ENCODE measurements around the gene RGS12.
A peak's percentile ranks its signal among the peaks of the same experiment; 100 is the strongest.

RGS12 gene

GRCh38 chr4:3304831-3305609 is 12.2 kb downstream of the RGS12 start:
- Histone ChIP-seq H3K4me3 (ENCODE audit: low read depth in 1 of 2, low read length in 2 of 2) (peak overlapping the region in 1 of 2 donors; percentile 37), H3K4me1 (ENCODE audit: insufficient read depth, low read length) (peaks cover 7% of the 10 kb centered on the region), H3K27ac (ENCODE audit: low read depth, low read length) (peak overlapping the region; percentile 66), H3K9me3 (ENCODE audit: low read length) (no peaks in the 10 kb centered on the region), H3K27me3 (ENCODE audit: control insufficient read depth in 1 of 2, insufficient read depth in 2 of 2, low read length in 2 of 2) (no peaks in the 10 kb centered on the region), H3K36me3 (ENCODE audit: insufficient read depth, low read length) (no peaks in the 10 kb centered on the region), H3K9ac (ENCODE audit: low read length) (no peak overlapping the region)

- peaks cover 7% of the 10 kb centered on the region for H3K4me1 ChIP-seq (ENCODE audit: insufficient read depth, low read length)
- no peaks in the 10 kb centered on the region for H3K9me3 ChIP-seq (ENCODE audit: low read length)
- H3K27me3 ChIP-seq (ENCODE audit: control insufficient read depth in 1 of 2, insufficient read depth in 2 of 2, low read length in 2 of 2): no peaks in the 10 kb centered on the region
- H3K36me3 ChIP-seq (ENCODE audit: insufficient read depth, low read length): no peaks in the 10 kb centered on the region
- H3K27ac ChIP-seq (ENCODE audit: low read depth, low read length): no peak overlapping the region
- H3K4me3 ChIP-seq (ENCODE audit: low read depth in 1 of 2, low read length in 2 of 2): no peak overlapping the region
- H3K9ac ChIP-seq (ENCODE audit: low read length): no peak overlapping the region
Observed at GRCh38 chr4:3305610-3306371, 13.0 kb downstream of the RGS12 start.

DNA sequence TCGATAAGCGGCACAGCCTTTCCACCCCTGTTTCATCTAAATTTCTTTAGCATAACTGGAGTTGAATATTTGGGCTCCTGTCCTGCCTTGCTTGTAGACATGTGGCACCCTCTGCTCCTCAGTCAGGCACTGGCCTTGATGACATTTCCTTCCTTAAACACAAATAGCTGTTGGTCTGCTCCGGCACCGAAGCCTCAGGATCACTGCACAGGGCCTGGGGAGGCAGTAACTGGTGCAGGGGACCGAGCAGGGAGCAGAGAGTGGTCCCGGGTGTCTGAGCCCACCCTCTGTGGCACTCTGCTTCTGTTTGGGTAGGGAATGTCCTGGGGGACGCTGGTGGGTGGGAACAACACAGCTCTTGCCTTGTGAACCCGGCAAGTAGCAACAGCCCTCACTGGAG is 13.6 kb downstream of the RGS12 start:
- no peak overlapping the region for H3K4me3 ChIP-seq (ENCODE audit: low read depth in 1 of 2, low read length in 2 of 2)
- H3K4me1 ChIP-seq (ENCODE audit: insufficient read depth, low read length): peaks cover 7% of the 10 kb centered on the region
- H3K36me3 ChIP-seq (ENCODE audit: insufficient read depth, low read length): no peaks in the 10 kb centered on the region
- no peaks in the 10 kb centered on the region for H3K27me3 ChIP-seq (ENCODE audit: control insufficient read depth in 1 of 2, insufficient read depth in 2 of 2, low read length in 2 of 2)
- H3K9me3 ChIP-seq (ENCODE audit: low read length): no peaks in the 10 kb centered on the region
- no peak overlapping the region for H3K9ac ChIP-seq (ENCODE audit: low read length)
- no peak overlapping the region for H3K27ac ChIP-seq (ENCODE audit: low read depth, low read length)

DNA sequence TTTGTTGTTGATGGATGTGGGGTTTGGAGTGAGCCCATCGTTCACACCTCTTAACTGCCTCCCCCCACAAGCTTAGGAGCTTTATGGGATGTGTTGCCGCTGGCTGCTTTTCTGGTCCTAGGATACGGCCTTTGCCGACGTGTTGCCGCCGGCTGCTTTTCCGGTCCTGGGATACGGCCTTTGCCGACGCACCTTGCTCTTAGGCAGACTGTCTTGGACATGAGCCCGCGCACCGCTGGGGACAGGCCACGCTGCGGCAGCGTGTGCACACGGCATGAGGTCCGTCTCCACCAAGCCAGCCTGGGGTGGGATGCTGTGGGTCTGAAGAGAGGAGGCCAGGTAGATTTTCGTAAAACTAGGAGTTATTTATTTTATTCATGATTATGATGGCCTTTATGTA is 14.2 kb downstream of the RGS12 start:
- no peaks in the 10 kb centered on the region for H3K27me3 ChIP-seq (ENCODE audit: control insufficient read depth in 1 of 2, insufficient read depth in 2 of 2, low read length in 2 of 2)
- no peaks in the 10 kb centered on the region for H3K9me3 ChIP-seq (ENCODE audit: low read length)
- H3K9ac ChIP-seq (ENCODE audit: low read length): no peak overlapping the region
- H3K4me1 ChIP-seq (ENCODE audit: insufficient read depth, low read length): peaks cover 7% of the 10 kb centered on the region
- H3K36me3 ChIP-seq (ENCODE audit: insufficient read depth, low read length): no peaks in the 10 kb centered on the region
- no peak overlapping the region for H3K4me3 ChIP-seq (ENCODE audit: low read depth in 1 of 2, low read length in 2 of 2)
- H3K27ac ChIP-seq (ENCODE audit: low read depth, low read length): no peak overlapping the region

- Histone ChIP-seq H3K4me3 (ENCODE audit: low read depth in 1 of 2, low read length in 2 of 2) (no peak overlapping the region), H3K9me3 (ENCODE audit: low read length) (no peaks in the 10 kb centered on the region), H3K4me1 (ENCODE audit: insufficient read depth, low read length) (peaks cover 7% of the 10 kb centered on the region)
Observed at GRCh38 chr4:3307486-3307885, 14.7 kb downstream of the RGS12 start.

DNA sequence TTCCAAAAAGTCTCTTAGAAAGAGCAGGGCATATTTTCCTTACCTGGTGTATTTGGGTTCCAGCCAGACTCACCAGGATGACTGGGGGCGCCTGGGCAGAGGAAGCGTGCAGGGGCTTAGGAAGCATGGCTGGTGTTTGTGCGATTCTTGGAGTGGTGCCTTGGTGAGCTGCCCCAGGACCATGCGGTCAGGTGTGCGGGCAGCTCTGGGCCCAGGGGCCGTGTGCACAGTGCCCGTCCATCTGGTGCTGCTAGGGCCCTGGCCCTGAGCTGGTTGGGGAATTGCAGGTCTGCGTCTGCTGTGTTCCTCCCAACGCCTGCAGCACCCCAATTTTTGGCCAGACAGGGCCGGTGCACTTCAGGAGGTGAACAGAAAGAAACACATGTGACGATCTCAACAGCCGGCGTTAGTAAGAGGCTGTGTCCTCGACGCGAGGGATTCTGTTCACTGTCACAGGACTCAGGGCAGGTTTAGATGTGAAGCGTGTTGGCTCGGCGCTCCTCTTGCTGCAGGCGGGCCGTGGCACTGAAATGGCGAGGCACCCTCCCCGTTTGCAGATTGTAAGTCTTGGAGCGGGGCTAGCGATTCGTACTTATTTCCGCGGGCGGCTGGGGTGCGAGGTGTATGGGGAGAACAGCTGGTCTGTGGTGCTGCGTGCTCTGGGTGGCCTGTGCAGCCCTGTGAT is 15.2 kb downstream of the RGS12 start:
- Histone ChIP-seq H3K9me3 (ENCODE audit: low read length) (no peaks in the 10 kb centered on the region), H3K4me3 (ENCODE audit: low read depth in 1 of 2, low read length in 2 of 2) (no peak overlapping the region), H3K27ac (ENCODE audit: low read depth, low read length) (no peak overlapping the region), H3K4me1 (ENCODE audit: insufficient read depth, low read length) (peaks cover 7% of the 10 kb centered on the region), H3K27me3 (ENCODE audit: control insufficient read depth in 1 of 2, insufficient read depth in 2 of 2, low read length in 2 of 2) (no peaks in the 10 kb centered on the region), H3K36me3 (ENCODE audit: insufficient read depth, low read length) (no peaks in the 10 kb centered on the region), H3K9ac (ENCODE audit: low read length) (no peak overlapping the region)

More at GRCh38 chr4:3307486-3307885, 14.7 kb downstream of the RGS12 start:
- Histone ChIP-seq H3K9ac (ENCODE audit: low read length) (no peak overlapping the region), H3K36me3 (ENCODE audit: insufficient read depth, low read length) (no peaks in the 10 kb centered on the region), H3K27me3 (ENCODE audit: control insufficient read depth in 1 of 2, insufficient read depth in 2 of 2, low read length in 2 of 2) (no peaks in the 10 kb centered on the region), H3K27ac (ENCODE audit: low read depth, low read length) (no peak overlapping the region)

DNA sequence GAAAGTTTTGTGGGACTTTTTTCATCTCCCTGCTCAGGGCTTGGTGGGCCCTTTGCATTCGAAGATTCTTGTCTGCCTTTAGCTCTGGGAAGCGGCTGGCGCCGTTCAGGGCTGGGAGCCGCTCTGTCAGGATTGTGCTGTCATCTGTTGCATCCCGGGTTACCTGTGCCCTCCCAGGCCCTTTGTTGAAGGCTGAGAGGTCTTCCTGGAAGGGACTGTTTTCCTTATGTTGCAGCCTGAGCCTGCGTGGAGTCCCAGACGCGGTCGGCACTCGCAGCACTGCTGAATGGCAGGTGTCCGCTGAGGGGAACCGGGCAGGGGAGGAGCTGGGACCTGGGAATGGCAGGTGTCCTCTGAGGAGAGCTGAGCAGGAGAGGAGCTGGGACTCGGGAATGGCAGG is 15.9 kb downstream of the RGS12 start:
- Histone ChIP-seq H3K27ac (ENCODE audit: low read depth, low read length) (no peak overlapping the region), H3K9me3 (ENCODE audit: low read length) (no peaks in the 10 kb centered on the region), H3K36me3 (ENCODE audit: insufficient read depth, low read length) (no peaks in the 10 kb centered on the region), H3K4me3 (ENCODE audit: low read depth in 1 of 2, low read length in 2 of 2) (no peak overlapping the region), H3K4me1 (ENCODE audit: insufficient read depth, low read length) (peaks cover 7% of the 10 kb centered on the region), H3K9ac (ENCODE audit: low read length) (no peak overlapping the region), H3K27me3 (ENCODE audit: control insufficient read depth in 1 of 2, insufficient read depth in 2 of 2, low read length in 2 of 2) (no peaks in the 10 kb centered on the region)

GRCh38 chr4:3310301-3311094 is 17.7 kb downstream of the RGS12 start:
- H3K9me3 ChIP-seq (ENCODE audit: low read length): no peaks in the 10 kb centered on the region
- H3K9ac ChIP-seq (ENCODE audit: low read length): no peak overlapping the region
- no peak overlapping the region for H3K27ac ChIP-seq (ENCODE audit: low read depth, low read length)
- H3K36me3 ChIP-seq (ENCODE audit: insufficient read depth, low read length): no peaks in the 10 kb centered on the region
- H3K4me1 ChIP-seq (ENCODE audit: insufficient read depth, low read length): peaks cover 1% of the 10 kb centered on the region
- H3K4me3 ChIP-seq (ENCODE audit: low read depth in 1 of 2, low read length in 2 of 2): no peak overlapping the region
- no peaks in the 10 kb centered on the region for H3K27me3 ChIP-seq (ENCODE audit: control insufficient read depth in 1 of 2, insufficient read depth in 2 of 2, low read length in 2 of 2)

GRCh38 chr4:3311095-3311372 is 18.2 kb downstream of the RGS12 start:
- no peaks in the 10 kb centered on the region for H3K27me3 ChIP-seq (ENCODE audit: control insufficient read depth in 1 of 2, insufficient read depth in 2 of 2, low read length in 2 of 2)
- no peaks in the 10 kb centered on the region for H3K9me3 ChIP-seq (ENCODE audit: low read length)
- no peaks in the 10 kb centered on the region for H3K4me1 ChIP-seq (ENCODE audit: insufficient read depth, low read length)
- H3K27ac ChIP-seq (ENCODE audit: low read depth, low read length): no peak overlapping the region
- no peak overlapping the region for H3K4me3 ChIP-seq (ENCODE audit: low read depth in 1 of 2, low read length in 2 of 2)
- no peaks in the 10 kb centered on the region for H3K36me3 ChIP-seq (ENCODE audit: insufficient read depth, low read length)
- no peak overlapping the region for H3K9ac ChIP-seq (ENCODE audit: low read length)

GRCh38 chr4:3311489-3312171 is 18.8 kb downstream of the RGS12 start:
- Histone ChIP-seq H3K36me3 (ENCODE audit: insufficient read depth, low read length) (no peaks in the 10 kb centered on the region), H3K27me3 (ENCODE audit: control insufficient read depth in 1 of 2, insufficient read depth in 2 of 2, low read length in 2 of 2) (no peaks in the 10 kb centered on the region), H3K9ac (ENCODE audit: low read length) (no peak overlapping the region), H3K27ac (ENCODE audit: low read depth, low read length) (no peak overlapping the region), H3K9me3 (ENCODE audit: low read length) (no peaks in the 10 kb centered on the region), H3K4me1 (ENCODE audit: insufficient read depth, low read length) (no peaks in the 10 kb centered on the region), H3K4me3 (ENCODE audit: low read depth in 1 of 2, low read length in 2 of 2) (no peak overlapping the region)

DNA sequence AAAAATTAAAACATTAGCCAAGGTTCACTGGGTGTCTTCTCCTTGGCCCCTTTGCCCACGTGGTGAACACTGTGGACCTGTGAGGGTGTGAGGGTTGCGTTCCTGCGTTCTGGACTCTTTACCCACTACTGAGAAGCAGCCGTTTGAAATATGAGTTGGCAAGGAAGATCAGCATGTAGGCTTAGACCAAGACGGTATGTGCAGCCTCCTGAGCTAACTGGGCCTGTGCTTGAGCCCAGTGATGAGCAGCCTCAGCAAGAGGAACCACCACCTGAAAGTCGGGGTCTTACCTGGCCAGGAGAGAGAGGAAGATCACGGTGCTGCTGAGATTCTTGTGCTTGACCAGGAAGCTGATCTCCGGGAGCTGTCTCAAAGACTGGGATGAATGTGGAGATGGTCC is 19.5 kb downstream of the RGS12 start:
- no peaks in the 10 kb centered on the region for H3K27me3 ChIP-seq (ENCODE audit: control insufficient read depth in 1 of 2, insufficient read depth in 2 of 2, low read length in 2 of 2)
- peaks cover 4% of the 10 kb centered on the region for H3K36me3 ChIP-seq (ENCODE audit: insufficient read depth, low read length)

More for the DNA sequence above, 19.5 kb downstream of the RGS12 start:
- H3K9me3 ChIP-seq (ENCODE audit: low read length): no peaks in the 10 kb centered on the region
- H3K4me3 ChIP-seq (ENCODE audit: low read depth in 1 of 2, low read length in 2 of 2): no peak overlapping the region
- no peaks in the 10 kb centered on the region for H3K4me1 ChIP-seq (ENCODE audit: insufficient read depth, low read length)
- H3K9ac ChIP-seq (ENCODE audit: low read length): no peak overlapping the region
- no peak overlapping the region for H3K27ac ChIP-seq (ENCODE audit: low read depth, low read length)

Data from muscle layer of colon (tissue), 2 donors.